Measurements from ENCODE around the gene RTEL1.

RTEL1 gene

DNA sequence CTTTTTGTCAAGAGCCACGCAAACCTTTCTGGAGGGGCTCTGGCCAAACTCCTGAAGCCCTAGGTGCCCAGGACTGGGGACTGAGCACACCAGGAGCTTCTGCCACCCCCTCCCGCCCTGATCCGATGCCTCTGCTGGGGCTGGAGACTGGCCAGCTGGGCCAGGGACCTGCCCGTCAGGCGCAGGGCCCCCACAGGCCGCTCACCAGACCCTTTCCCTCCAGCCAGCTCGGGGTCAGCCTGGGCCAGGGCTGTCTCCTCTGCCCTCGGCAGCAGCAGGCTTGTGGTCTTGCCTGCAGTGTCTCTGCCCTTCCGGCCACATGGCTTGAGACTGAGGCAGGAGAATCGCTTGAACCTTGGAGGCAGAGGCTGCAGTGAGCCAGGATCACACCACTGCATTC, 14.6 kb downstream of the RTEL1 start:
- no peak for DNase-seq

- DNase-seq: no peak
These were observed 15.8 kb downstream of the RTEL1 start for GRCh38 chr20:63673951-63674350.

GRCh38 chr20:63675681-63676368, 17.7 kb downstream of the RTEL1 start:
- no peak for DNase-seq

DNA sequence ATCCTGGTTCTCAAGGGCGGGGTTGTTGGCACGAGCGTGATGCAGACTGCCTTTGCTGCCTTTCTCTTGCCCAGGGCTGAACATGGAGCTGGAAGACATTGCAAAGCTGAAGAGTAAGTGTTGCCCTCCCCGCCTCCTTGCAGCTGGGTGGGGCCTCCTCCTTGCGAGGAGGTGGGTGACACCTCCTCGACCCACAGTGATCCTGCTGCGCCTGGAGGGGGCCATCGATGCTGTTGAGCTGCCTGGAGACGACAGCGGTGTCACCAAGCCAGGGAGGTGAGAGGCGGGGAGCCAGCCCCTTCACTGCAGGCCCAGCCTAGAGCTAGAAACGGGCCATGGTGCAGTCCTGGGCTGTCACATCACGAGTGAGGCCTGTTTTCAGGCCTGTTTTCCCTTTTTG, 20.0 kb downstream of the RTEL1 start:
- no peak for DNase-seq

GRCh38 chr20:63678667-63679465, 20.8 kb downstream of the RTEL1 start:
- DNase-seq: no peak

DNA sequence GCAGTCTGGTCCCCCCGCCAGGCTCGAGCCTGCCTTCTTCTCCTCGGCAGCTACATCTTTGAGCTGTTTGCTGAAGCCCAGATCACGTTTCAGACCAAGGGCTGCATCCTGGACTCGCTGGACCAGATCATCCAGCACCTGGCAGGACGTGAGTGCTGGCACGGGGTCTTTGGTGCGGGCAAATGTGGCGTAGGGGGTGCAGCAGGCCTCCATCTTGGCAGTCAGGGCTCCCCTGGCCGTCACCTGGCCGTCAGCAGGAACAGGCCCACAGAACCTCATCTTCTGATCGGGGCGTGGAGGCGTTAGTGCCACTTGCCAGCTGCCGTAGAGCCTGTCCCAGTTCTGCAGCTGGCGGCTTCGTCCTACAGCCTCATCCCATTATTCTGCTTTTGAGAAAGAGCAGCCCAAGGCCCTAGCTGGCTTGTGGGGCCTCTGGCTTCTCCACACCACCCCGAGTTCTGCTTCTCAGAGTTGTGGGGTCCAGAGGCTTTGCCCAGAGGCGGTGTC, 21.7 kb downstream of the RTEL1 start:
- DNase-seq: no peak

- DNase-seq: no peak
These were observed 22.3 kb downstream of the RTEL1 start for GRCh38 chr20:63680427-63680826.

- DNase-seq: no peak
These were observed 22.9 kb downstream of the RTEL1 start for GRCh38 chr20:63680857-63681608.

GRCh38 chr20:63681609-63682142, 23.6 kb downstream of the RTEL1 start:
- no peak for DNase-seq

GRCh38 chr20:63682384-63683139, 24.4 kb downstream of the RTEL1 start:
- peak; percentile 25 for DNase-seq

DNA sequence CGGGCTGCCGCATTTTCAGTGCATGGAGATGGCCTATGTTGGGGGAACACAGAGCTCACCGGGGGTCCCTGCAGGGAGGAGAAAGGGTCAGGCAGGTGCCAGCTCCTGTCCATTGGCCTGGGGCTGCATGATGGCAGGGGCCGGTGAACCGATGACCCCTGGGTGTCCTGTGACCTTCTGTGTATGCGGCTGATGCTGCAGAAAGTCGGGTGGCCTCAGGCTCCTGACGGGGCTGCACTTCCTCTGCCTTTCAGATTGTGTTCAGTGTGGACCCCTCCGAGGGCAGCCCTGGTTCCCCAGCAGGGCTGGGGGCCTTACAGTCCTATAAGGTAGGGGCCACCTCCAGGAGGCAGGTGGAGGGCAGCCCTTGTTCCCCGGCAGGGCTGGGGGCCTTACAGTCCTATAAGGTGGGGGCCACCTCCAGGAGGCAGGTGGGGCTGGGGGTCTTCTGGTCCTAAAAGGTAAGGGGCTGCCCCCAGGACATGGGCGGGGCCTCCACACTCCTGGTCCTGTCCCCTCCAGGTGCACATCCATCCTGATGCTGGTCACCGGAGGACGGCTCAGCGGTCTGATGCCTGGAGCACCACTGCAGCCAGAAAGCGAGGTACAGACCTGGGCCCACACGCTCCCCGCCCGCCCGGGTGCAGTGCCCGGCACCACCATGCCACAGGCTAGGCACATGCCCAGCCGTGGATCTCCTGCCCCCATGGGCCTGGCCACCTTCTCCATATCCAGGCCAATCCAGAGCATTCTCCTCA, 27.3 kb downstream of the RTEL1 start:
- DNase-seq: no peak

DNA sequence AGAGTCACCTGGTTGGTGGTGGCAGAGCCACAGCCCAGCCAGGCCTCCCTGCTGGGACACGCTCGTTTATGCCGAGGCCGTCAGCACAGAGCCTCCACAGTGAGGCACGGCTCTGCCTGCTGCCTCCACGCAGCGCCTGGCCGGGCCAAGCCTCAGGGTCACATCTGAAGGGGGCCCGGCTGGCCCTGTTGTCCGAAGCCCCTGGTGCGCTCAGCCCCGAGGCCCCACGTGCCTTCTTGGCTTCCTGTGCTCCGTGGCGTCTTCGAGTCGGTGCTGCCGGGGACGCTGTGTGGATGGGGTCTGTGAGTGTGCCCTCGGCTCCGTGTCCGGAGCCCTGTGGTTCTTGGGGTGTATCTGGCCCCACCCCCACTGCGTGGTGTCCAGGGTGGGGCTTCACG, 28.0 kb downstream of the RTEL1 start:
- no peak for DNase-seq

GRCh38 chr20:63686492-63687321, 28.6 kb downstream of the RTEL1 start:
- no peak for DNase-seq

GRCh38 chr20:63687419-63688178, 29.5 kb downstream of the RTEL1 start:
- DNase-seq: no peak

GRCh38 chr20:63688228-63689045, 30.3 kb downstream of the RTEL1 start:
- DNase-seq: no peak

GRCh38 chr20:63689046-63690002, 31.2 kb downstream of the RTEL1 start:
- no peak for DNase-seq

DNA sequence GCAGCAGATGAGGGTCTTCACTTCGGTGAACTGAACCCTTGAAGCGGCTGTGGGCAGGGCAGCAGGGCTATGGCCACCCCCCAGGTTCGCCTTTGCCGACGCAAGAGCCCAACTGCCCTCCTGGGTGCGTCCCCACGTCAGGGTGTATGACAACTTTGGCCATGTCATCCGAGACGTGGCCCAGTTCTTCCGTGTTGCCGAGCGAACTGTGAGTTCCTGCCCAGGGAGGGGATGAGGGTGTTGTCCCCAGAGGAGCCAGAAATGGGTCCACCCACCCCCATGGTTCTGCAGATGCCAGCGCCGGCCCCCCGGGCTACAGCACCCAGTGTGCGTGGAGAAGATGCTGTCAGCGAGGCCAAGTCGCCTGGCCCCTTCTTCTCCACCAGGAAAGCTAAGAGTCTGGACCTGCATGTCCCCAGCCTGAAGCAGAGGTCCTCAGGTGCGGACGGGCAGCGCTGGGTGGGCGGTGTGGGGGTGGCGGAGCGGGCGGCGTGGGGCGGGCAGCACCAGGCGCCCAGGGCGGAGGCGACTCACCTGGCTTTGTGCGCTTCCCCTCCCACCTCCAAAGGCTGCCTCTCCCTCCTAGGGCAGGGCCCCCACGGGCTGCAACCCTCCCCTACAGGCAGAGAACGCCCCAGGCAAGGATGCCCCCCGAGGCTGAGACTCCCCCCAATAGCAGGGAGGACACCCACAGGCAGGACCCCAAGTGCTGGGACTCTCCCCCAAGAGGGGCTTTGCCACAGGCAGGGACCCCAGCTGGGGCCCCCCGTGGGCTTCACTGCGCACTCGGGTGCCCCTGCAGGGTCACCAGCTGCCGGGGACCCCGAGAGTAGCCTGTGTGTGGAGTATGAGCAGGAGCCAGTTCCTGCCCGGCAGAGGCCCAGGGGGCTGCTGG, 32.1 kb downstream of the RTEL1 start:
- DNase-seq: no peak
